ENCODE measurements around the gene CORO6.

The CORO6 gene

DNA sequence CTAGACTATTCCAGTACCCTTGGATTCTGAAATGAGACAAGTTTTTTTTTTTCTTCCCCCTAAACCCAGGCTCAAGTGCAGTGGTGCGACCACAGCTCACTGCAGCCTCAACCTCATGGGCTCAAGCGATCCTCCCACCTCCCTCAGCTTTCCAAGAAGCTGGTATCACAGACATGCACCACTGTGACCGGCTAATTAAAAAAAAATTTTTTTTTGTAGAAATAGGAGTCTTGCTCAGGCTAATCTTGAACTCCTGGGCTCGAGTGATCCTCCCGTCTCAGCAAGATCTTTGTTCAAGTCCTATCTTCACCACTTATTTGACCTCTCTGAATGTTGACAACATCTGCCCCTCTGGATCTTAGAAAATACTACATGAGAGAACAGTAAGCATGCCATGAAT lies 26.6 kb upstream of the CORO6 start:
- TF ChIP-seq, protein P1, sequence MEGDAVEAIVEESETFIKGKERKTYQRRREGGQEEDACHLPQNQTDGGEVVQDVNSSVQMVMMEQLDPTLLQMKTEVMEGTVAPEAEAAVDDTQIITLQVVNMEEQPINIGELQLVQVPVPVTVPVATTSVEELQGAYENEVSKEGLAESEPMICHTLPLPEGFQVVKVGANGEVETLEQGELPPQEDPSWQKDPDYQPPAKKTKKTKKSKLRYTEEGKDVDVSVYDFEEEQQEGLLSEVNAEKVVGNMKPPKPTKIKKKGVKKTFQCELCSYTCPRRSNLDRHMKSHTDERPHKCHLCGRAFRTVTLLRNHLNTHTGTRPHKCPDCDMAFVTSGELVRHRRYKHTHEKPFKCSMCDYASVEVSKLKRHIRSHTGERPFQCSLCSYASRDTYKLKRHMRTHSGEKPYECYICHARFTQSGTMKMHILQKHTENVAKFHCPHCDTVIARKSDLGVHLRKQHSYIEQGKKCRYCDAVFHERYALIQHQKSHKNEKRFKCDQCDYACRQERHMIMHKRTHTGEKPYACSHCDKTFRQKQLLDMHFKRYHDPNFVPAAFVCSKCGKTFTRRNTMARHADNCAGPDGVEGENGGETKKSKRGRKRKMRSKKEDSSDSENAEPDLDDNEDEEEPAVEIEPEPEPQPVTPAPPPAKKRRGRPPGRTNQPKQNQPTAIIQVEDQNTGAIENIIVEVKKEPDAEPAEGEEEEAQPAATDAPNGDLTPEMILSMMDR (IDR thresholded peaks at IDR 0.05; ENCODE audit: poor library complexity, severe bottlenecking), result no peak
- Histone ChIP-seq H3K36me3 (ENCODE audit: low read depth) (peaks cover 16% of the 10 kb centered on the region), H3K27me3 (ENCODE audit: insufficient read depth, poor library complexity, severe bottlenecking) (no peaks in the 10 kb centered on the region), H3K9me3 (ENCODE audit: severe bottlenecking) (no peaks in the 10 kb centered on the region), H3K27ac (ENCODE audit: poor library complexity, severe bottlenecking) (no peak overlapping the region), H3K4me3 (ENCODE audit: severe bottlenecking) (no peak overlapping the region), H3K4me1 (ENCODE audit: insufficient read depth, poor library complexity, severe bottlenecking) (peaks cover 11% of the 10 kb centered on the region)
- DNase-seq (ENCODE audit: low spot score), result no peak
- no peak for ATAC-seq (ENCODE audit: low read depth)

DNA sequence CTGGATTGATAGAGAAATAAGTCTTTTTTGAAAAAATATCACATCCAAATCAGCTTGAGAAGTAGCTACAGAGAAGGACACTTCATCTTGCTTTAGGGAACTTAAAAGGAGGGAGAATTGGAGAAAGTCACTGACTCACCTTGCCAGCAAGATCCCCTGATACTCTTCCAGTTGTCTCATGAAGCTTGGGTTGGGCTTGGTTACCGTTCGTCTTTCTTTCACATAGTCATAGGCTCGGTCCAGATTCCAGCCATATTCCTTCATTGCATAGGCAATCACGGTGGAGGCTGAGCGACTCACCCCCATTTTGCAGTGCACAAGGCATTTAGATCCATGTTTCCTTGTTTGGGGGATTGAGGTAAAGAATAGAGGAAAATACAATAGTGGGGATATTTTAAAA lies 25.3 kb upstream of the CORO6 start:
- no peak overlapping the region for H3K27ac ChIP-seq (ENCODE audit: poor library complexity, severe bottlenecking)
- H3K27me3 ChIP-seq (ENCODE audit: insufficient read depth, poor library complexity, severe bottlenecking), result no peaks in the 10 kb centered on the region
- H3K9me3 ChIP-seq (ENCODE audit: severe bottlenecking), result no peaks in the 10 kb centered on the region
- H3K36me3 ChIP-seq (ENCODE audit: low read depth), result peaks cover 16% of the 10 kb centered on the region
- H3K4me1 ChIP-seq (ENCODE audit: insufficient read depth, poor library complexity, severe bottlenecking), result peaks cover 11% of the 10 kb centered on the region
- TF ChIP-seq, protein P1 (IDR thresholded peaks at IDR 0.05; ENCODE audit: poor library complexity, severe bottlenecking), result no peak
- H3K4me3 ChIP-seq (ENCODE audit: severe bottlenecking), result no peak overlapping the region
- ATAC-seq (ENCODE audit: low read depth), result no peak
- DNase-seq (ENCODE audit: low spot score), result no peak

DNA sequence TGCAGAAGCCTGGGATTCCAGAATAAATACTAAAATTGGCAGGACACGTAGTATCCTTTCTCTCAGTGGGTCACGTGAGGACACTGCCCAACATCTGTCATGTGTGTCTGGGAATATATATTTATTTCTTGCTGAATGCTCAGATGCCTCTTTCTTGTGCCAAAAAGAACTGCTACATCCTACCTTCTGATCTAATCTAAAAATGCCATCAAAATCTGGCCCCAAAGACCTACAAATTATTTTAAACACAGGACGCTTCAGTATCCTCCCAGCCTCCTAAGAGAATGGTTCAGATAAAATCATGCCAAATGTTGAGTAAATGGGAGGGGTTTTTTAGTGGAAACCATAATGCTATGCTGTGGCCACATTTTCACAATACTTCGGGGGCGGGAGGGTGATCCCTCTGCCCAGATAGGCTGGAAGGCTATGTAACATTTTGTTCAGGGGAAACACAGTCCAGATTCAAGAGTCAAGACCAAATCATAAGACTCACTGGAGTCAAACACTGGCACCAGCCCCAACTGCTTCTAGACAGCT lies 22.9 kb upstream of the CORO6 start:
- peak overlapping the region; percentile 36 for H3K27ac ChIP-seq (ENCODE audit: poor library complexity, severe bottlenecking)
- H3K9me3 ChIP-seq (ENCODE audit: severe bottlenecking), result no peaks in the 10 kb centered on the region

DNA sequence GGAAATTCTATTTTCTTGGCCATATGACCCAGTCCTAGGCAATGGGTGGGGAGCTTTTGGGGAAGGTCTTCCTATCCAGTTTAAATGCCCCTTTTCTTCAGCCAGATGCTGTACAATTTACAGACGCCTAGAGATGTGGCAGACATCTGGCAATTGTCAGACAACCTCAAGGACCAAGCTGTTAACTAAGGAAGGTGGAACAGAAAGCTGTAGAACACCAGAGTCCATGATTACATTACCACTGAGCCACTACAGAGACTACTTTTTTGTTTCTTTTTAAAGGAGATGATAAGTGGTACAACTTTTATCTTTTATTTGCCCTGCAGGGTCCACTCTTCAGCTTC lies 21.1 kb upstream of the CORO6 start:
- Histone ChIP-seq H3K4me1 (ENCODE audit: insufficient read depth, poor library complexity, severe bottlenecking) (peaks cover 37% of the 10 kb centered on the region), H3K4me3 (ENCODE audit: severe bottlenecking) (no peak overlapping the region), H3K9me3 (ENCODE audit: severe bottlenecking) (no peaks in the 10 kb centered on the region), H3K27me3 (ENCODE audit: insufficient read depth, poor library complexity, severe bottlenecking) (no peaks in the 10 kb centered on the region), H3K27ac (ENCODE audit: poor library complexity, severe bottlenecking) (no peak overlapping the region), H3K36me3 (ENCODE audit: low read depth) (peaks cover 11% of the 10 kb centered on the region; the same call in 1 of the 2 replicates)
- no peak for ATAC-seq (ENCODE audit: low read depth)
- no peak for DNase-seq (ENCODE audit: low spot score)
- TF ChIP-seq, protein P1 (IDR thresholded peaks at IDR 0.05; ENCODE audit: poor library complexity, severe bottlenecking), result no peak

More for the DNA sequence above, 22.9 kb upstream of the CORO6 start:
- no peak for DNase-seq (ENCODE audit: low spot score)
- TF ChIP-seq, protein P1 (IDR thresholded peaks at IDR 0.05; ENCODE audit: poor library complexity, severe bottlenecking), result no peak
- ATAC-seq (ENCODE audit: low read depth), result peak; percentile 50; the same call in 2 of the 3 replicates
- Histone ChIP-seq H3K36me3 (ENCODE audit: low read depth) (peaks cover 16% of the 10 kb centered on the region), H3K27me3 (ENCODE audit: insufficient read depth, poor library complexity, severe bottlenecking) (no peaks in the 10 kb centered on the region), H3K4me3 (ENCODE audit: severe bottlenecking) (no peak overlapping the region), H3K4me1 (ENCODE audit: insufficient read depth, poor library complexity, severe bottlenecking) (peaks cover 21% of the 10 kb centered on the region)

DNA sequence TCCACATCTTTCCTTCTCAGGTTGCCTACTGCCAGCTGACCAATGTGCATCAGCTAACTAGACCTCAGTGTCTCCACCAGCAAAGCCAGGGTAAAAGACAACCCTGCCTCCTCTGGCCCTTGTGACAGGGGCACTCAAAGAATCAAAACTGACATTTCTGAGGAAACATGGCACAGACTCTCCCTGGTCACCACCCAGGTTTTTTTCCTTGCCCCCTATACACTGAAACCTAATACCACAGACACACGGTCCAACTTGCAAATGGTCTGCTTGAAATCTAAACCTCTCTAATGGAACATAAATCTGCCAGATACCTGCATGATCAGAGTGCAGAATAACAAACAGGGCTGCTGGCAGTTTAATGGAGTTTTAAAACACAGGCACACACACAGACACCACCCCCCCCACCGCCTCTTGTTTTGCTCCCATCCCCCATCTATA lies 19.5 kb upstream of the CORO6 start:
- Histone ChIP-seq H3K36me3 (ENCODE audit: low read depth) (peaks cover 11% of the 10 kb centered on the region; the same call in 1 of the 2 replicates), H3K4me1 (ENCODE audit: insufficient read depth, poor library complexity, severe bottlenecking) (peaks cover 38% of the 10 kb centered on the region), H3K27me3 (ENCODE audit: insufficient read depth, poor library complexity, severe bottlenecking) (no peaks in the 10 kb centered on the region), H3K4me3 (ENCODE audit: severe bottlenecking) (no peak overlapping the region), H3K9me3 (ENCODE audit: severe bottlenecking) (no peaks in the 10 kb centered on the region), H3K27ac (ENCODE audit: poor library complexity, severe bottlenecking) (peak overlapping the region; percentile 13)
- no peak for ATAC-seq (ENCODE audit: low read depth)
- TF ChIP-seq, protein P1 (IDR thresholded peaks at IDR 0.05; ENCODE audit: poor library complexity, severe bottlenecking), result no peak
- DNase-seq (ENCODE audit: low spot score), result no peak
